OCI-LY7 (cell line): Measurements from ENCODE around the gene FAM174A. TPM values are rescaled to one million over a fixed set of nuclear protein-coding genes. Genes with fewer than 3 reads are reported as not detected.

Experiments used
- BruUV-seq: library from RNA; stranded (reverse); fragments of 400-500 nt; replicated peaks from 2 replicates; lab custom pipeline; 2021; lab: Mats Ljungman, UMichigan
- CTCF ChIA-PET: fragments of 300-600 bp; sonication (Branson Sonifier 250); formaldehyde crosslinking; loops from one replicate; lab custom pipeline; 2022; ENCODE audit warnings: antibody characterized with exemption; ENCODE audit not compliant: unreplicated experiment; lab: Charles Lee
- POLR2A ChIA-PET: fragments of 300-600 bp; sonication (Branson Sonifier 250); formaldehyde crosslinking; loops from one replicate; lab custom pipeline; 2022; ENCODE audit warnings: antibody characterized with exemption; lab: Charles Lee
- DNase-seq: peaks from one replicate; pipeline ENCODE4 v3.0.0-alpha.2; 2015; ENCODE audit warnings: low spot score
- H2AFZ ChIP-seq: fragments of 200-600 bp; sonication (generic), shearing (Covaris generic); 2 replicates; pipeline ENCODE4 v1.6.1; 2014; ENCODE audit warnings: mild to moderate bottlenecking, antibody characterized with exemption, low read length, moderate library complexity
- H3K27ac ChIP-seq: fragments of 200-600 bp; sonication (generic); 2 replicates; pipeline ENCODE4 v1.5.1; 2014; ENCODE audit warnings: mixed run types, low read depth, mild to moderate bottlenecking, moderate library complexity, low read length, inconsistent platforms; ENCODE audit not compliant: poor library complexity, severe bottlenecking
- H3K36me3 ChIP-seq: fragments of 200-600 bp; sonication (generic); 2 replicates; pipeline ENCODE4 v1.6.1; 2014; ENCODE audit warnings: mild to moderate bottlenecking, antibody characterized with exemption, low read length, moderate library complexity, mixed read lengths; ENCODE audit not compliant: insufficient read depth
- H3K4me1 ChIP-seq: fragments of 200-600 bp; sonication (generic); 2 replicates; pipeline ENCODE4 v1.5.1; 2014; ENCODE audit warnings: mild to moderate bottlenecking, low read length; ENCODE audit not compliant: insufficient read depth, poor library complexity, severe bottlenecking
- H3K4me2 ChIP-seq: fragments of 200-600 bp; sonication (generic); 2 replicates; pipeline ENCODE4 v1.6.1; 2014; ENCODE audit warnings: mild to moderate bottlenecking, low read length
- H3K4me3 ChIP-seq: fragments of 200-600 bp; sonication (generic); 2 replicates; pipeline ENCODE4 v1.5.1; 2014; ENCODE audit warnings: mild to moderate bottlenecking, low read depth, low read length; ENCODE audit not compliant: poor library complexity, severe bottlenecking
- H3K79me2 ChIP-seq: fragments of 200-600 bp; sonication (generic); 2 replicates; pipeline ENCODE4 v1.6.1; 2016; ENCODE audit warnings: low read depth, mild to moderate bottlenecking, low read length, moderate library complexity, mixed read lengths; ENCODE audit not compliant: insufficient read depth
- H3K9me2 ChIP-seq: fragments of 200-600 bp; sonication (generic); 2 replicates; pipeline ENCODE4 v1.6.1; 2016; ENCODE audit warnings: mild to moderate bottlenecking, low read length, mixed read lengths; ENCODE audit not compliant: insufficient read depth
- H3K9me3 ChIP-seq: fragments of 200-600 bp; sonication (generic); 2 replicates; pipeline ENCODE4 v1.6.1; 2014; ENCODE audit warnings: mild to moderate bottlenecking, mixed run types, low read length, mixed read lengths
- H4K20me1 ChIP-seq: fragments of 200-600 bp; sonication (generic); 2 replicates; pipeline ENCODE4 v1.6.1; 2014; ENCODE audit warnings: mild to moderate bottlenecking, antibody characterized with exemption, low read length, moderate library complexity, mixed read lengths; ENCODE audit not compliant: insufficient read depth
- EZH2phosphoT487 ChIP-seq: fragments of 200-600 bp; sonication (generic); IDR thresholded peaks from 2 replicates; pipeline ENCODE4 v1.6.1; 2018; ENCODE audit warnings: low read depth, borderline replicate concordance, mild to moderate bottlenecking, mixed run types, antibody characterized with exemption, low read length, moderate library complexity, mixed read lengths
- intact Hi-C: fragments of 100-400 bp; cut with micrococcal nuclease; formaldehyde crosslinking; loops from one replicate; pipeline ENCODE4 v1.10.0; 2022; ENCODE audit not compliant: unreplicated experiment
- total RNA-seq, 2 experiments: library from RNA; depleted of rRNA in 1 of 2; stranded (reverse); fragments of >200 nt in 1 of 2; shearing (Covaris generic) in 1 of 2; gene quantifications; 2 replicates each; pipeline ENCODE4 v1.2.3, GENCODE V29; 2014 to 2022
- TF ChIP-seq, protein P1 (sequence below): fragments of 200-600 bp; sonication (generic); conservative IDR thresholded peaks from 2 replicates; pipeline ENCODE4 v1.5.1; 2014; ENCODE audit warnings: mild to moderate bottlenecking, antibody characterized with exemption, low read length, moderate library complexity, mixed read lengths

The FAM174A gene
- total RNA-seq, 2 experiments from 2014 or later: 1.2 to 6.3 TPM

- TF ChIP-seq, protein P1, sequence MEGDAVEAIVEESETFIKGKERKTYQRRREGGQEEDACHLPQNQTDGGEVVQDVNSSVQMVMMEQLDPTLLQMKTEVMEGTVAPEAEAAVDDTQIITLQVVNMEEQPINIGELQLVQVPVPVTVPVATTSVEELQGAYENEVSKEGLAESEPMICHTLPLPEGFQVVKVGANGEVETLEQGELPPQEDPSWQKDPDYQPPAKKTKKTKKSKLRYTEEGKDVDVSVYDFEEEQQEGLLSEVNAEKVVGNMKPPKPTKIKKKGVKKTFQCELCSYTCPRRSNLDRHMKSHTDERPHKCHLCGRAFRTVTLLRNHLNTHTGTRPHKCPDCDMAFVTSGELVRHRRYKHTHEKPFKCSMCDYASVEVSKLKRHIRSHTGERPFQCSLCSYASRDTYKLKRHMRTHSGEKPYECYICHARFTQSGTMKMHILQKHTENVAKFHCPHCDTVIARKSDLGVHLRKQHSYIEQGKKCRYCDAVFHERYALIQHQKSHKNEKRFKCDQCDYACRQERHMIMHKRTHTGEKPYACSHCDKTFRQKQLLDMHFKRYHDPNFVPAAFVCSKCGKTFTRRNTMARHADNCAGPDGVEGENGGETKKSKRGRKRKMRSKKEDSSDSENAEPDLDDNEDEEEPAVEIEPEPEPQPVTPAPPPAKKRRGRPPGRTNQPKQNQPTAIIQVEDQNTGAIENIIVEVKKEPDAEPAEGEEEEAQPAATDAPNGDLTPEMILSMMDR: no peak
- no peak for TF ChIP-seq EZH2phosphoT487
- Histone ChIP-seq H3K9me2 (no peaks in the 10 kb centered on the region), H3K4me2 (no peak overlapping the region), H3K4me1 (no peaks in the 10 kb centered on the region), H3K79me2 (no peaks in the 10 kb centered on the region), H4K20me1 (no peaks in the 10 kb centered on the region), H3K4me3 (no peak overlapping the region), H3K36me3 (no peaks in the 10 kb centered on the region), H2AFZ (no peak overlapping the region), H3K9me3 (no peaks in the 10 kb centered on the region), H3K27ac (no peak overlapping the region)
- ChIA-PET CTCF (no interaction called here), POLR2A (no interaction called here)
- DNase-seq: no peak
- intact Hi-C loops: no loop called here
- BruUV-seq: no TSS peak
Observed at GRCh38 chr5:100560860-100561259, 25.7 kb downstream of the FAM174A start.

- H3K9me2 ChIP-seq: no peaks in the 10 kb centered on the region
- no TSS peak for BruUV-seq
- no peak overlapping the region for H3K27ac ChIP-seq
- H3K79me2 ChIP-seq: no peaks in the 10 kb centered on the region
- DNase-seq: no peak
- no peaks in the 10 kb centered on the region for H4K20me1 ChIP-seq
- no peak overlapping the region for H3K4me2 ChIP-seq
- CTCF ChIA-PET: no interaction called here
- no peaks in the 10 kb centered on the region for H3K36me3 ChIP-seq
- no peak for TF ChIP-seq EZH2phosphoT487
- TF ChIP-seq, protein P1: no peak
- POLR2A ChIA-PET: no interaction called here
- H2AFZ ChIP-seq: no peak overlapping the region
- no peaks in the 10 kb centered on the region for H3K4me1 ChIP-seq
- no peaks in the 10 kb centered on the region for H3K9me3 ChIP-seq
- intact Hi-C loops: no loop called here
- no peak overlapping the region for H3K4me3 ChIP-seq
Observed at GRCh38 chr5:100562821-100563220, 27.6 kb downstream of the FAM174A start.

GRCh38 chr5:100566382-100567141 is 31.4 kb downstream of the FAM174A start:
- BruUV-seq: no TSS peak
- Histone ChIP-seq H3K4me3 (no peak overlapping the region), H3K27ac (no peak overlapping the region), H3K9me3 (no peaks in the 10 kb centered on the region), H4K20me1 (no peaks in the 10 kb centered on the region), H3K36me3 (no peaks in the 10 kb centered on the region), H3K4me1 (no peaks in the 10 kb centered on the region), H3K79me2 (no peaks in the 10 kb centered on the region), H3K4me2 (no peak overlapping the region), H3K9me2 (no peaks in the 10 kb centered on the region), H2AFZ (no peak overlapping the region)
- no peak for TF ChIP-seq EZH2phosphoT487
- TF ChIP-seq, protein P1: no peak
- ChIA-PET CTCF (no interaction called here), POLR2A (interaction anchor here (0.6 to 1.1 kb wide), 4 partner anchors 12 to 334 kb away, joined by 3 to 4 read pairs (median 3); no protein-coding TSS in a partner anchor)
- DNase-seq: no peak
- intact Hi-C loops: no loop called here
